GM18867 (cell line): ENCODE data around the gene ARHGEF12.

Experiments used
- ATAC-seq: cut with Tn5 transposase; IDR thresholded peaks from one replicate; pipeline ENCODE4 v1.9.1; 2021; ENCODE audit warnings: mild to moderate bottlenecking, moderate library complexity; ENCODE audit not compliant: unreplicated experiment

Gene ARHGEF12

GRCh38 chr11:120420572-120420971, 84.4 kb downstream of the ARHGEF12 start:
- no peak for ATAC-seq

- ATAC-seq, result no peak
Observed at GRCh38 chr11:120424185-120424969, 88.2 kb downstream of the ARHGEF12 start.

GRCh38 chr11:120424970-120425332, 88.7 kb downstream of the ARHGEF12 start:
- ATAC-seq, result no peak

- ATAC-seq, result no peak
Observed at GRCh38 chr11:120425527-120425926, 89.3 kb downstream of the ARHGEF12 start.

- no peak for ATAC-seq
Observed at GRCh38 chr11:120430146-120430545, 93.9 kb downstream of the ARHGEF12 start.

GRCh38 chr11:120431633-120432032, 95.4 kb downstream of the ARHGEF12 start:
- peak; percentile 53 for ATAC-seq

GRCh38 chr11:120432056-120433018, 96.1 kb downstream of the ARHGEF12 start:
- no peak for ATAC-seq

- ATAC-seq, result no peak
Observed at GRCh38 chr11:120441592-120441991, 105.4 kb downstream of the ARHGEF12 start.

GRCh38 chr11:120442031-120442430, 105.8 kb downstream of the ARHGEF12 start:
- ATAC-seq, result no peak

- ATAC-seq, result no peak
Observed at GRCh38 chr11:120446802-120447201, 110.6 kb downstream of the ARHGEF12 start.

- no peak for ATAC-seq
Observed at GRCh38 chr11:120448240-120448639, 112.0 kb downstream of the ARHGEF12 start.

GRCh38 chr11:120455487-120455886, 119.3 kb downstream of the ARHGEF12 start:
- no peak for ATAC-seq

- ATAC-seq, result no peak
Observed at GRCh38 chr11:120457996-120458395, 121.8 kb downstream of the ARHGEF12 start.

- no peak for ATAC-seq
Observed at GRCh38 chr11:120462825-120463224, 126.6 kb downstream of the ARHGEF12 start.

- ATAC-seq, result no peak
Observed at GRCh38 chr11:120465921-120466534, 129.8 kb downstream of the ARHGEF12 start.

GRCh38 chr11:120467627-120468026, 131.4 kb downstream of the ARHGEF12 start:
- ATAC-seq, result no peak

- no peak for ATAC-seq
Observed at GRCh38 chr11:120471131-120471530, 134.9 kb downstream of the ARHGEF12 start.

- no peak for ATAC-seq
Observed at GRCh38 chr11:120471994-120472393, 135.8 kb downstream of the ARHGEF12 start.

- no peak for ATAC-seq
Observed at GRCh38 chr11:120473503-120473902, 137.3 kb downstream of the ARHGEF12 start.

- ATAC-seq, result no peak
Observed at GRCh38 chr11:120482149-120482548, 145.9 kb downstream of the ARHGEF12 start.

- ATAC-seq, result no peak
Observed at GRCh38 chr11:120484722-120485121, 148.5 kb downstream of the ARHGEF12 start.
